HFF-Myc (cell line): Measurements from ENCODE around the gene CLDN5.
"Not testable (repeated sequence)": the region's sequence is repeated elsewhere in the genome, so short reads cannot be mapped to it uniquely, and the experiment has no call there.

Source experiments
- DNase-seq: peaks from one replicate; pipeline ENCODE4 v3.0.0-alpha.2; 2011; ENCODE audit warnings: low read depth; ENCODE audit errors: extremely low read depth
- H3K4me3 ChIP-seq: replicated peaks from 2 replicates; pipeline ENCODE4 v1.5.1; 2011; ENCODE audit warnings: low read depth, mild to moderate bottlenecking, control low read depth, low read length
- CTCF ChIP-seq: IDR thresholded peaks from 2 replicates; pipeline ENCODE4 v1.5.1; 2012; ENCODE audit warnings: mild to moderate bottlenecking, low read depth, low read length, control low read depth; ENCODE audit errors: missing control alignments

CLDN5 gene

GRCh38 chr22:19535001-19535400 lies 10.8 kb upstream of the CLDN5 start:
- no peak for DNase-seq
- H3K4me3 ChIP-seq: no peak overlapping the region
- TF ChIP-seq CTCF: no peak

- H3K4me3 ChIP-seq: no peak overlapping the region
- no peak for DNase-seq
- TF ChIP-seq CTCF: no peak
Measured at GRCh38 chr22:19533857-19534256, 9.6 kb upstream of the CLDN5 start.

- DNase-seq: no peak
- H3K4me3 ChIP-seq: no peak overlapping the region
- TF ChIP-seq CTCF: no peak
Measured at GRCh38 chr22:19533049-19533626, 8.9 kb upstream of the CLDN5 start.

GRCh38 chr22:19531327-19531726 lies 7.1 kb upstream of the CLDN5 start:
- H3K4me3 ChIP-seq, DNase-seq: not testable (repeated sequence)

GRCh38 chr22:19530751-19531150 lies 6.5 kb upstream of the CLDN5 start:
- DNase-seq: no peak
- no peak overlapping the region for H3K4me3 ChIP-seq

GRCh38 chr22:19529811-19530210 lies 5.6 kb upstream of the CLDN5 start:
- no peak for DNase-seq
- no peak for TF ChIP-seq CTCF
- no peak overlapping the region for H3K4me3 ChIP-seq

More at GRCh38 chr22:19530751-19531150, 6.5 kb upstream of the CLDN5 start:
- TF ChIP-seq CTCF: no peak

GRCh38 chr22:19527861-19528417 lies 3.7 kb upstream of the CLDN5 start:
- DNase-seq: no peak
- no peak for TF ChIP-seq CTCF
- no peak overlapping the region for H3K4me3 ChIP-seq
